Activated CD8-positive, alpha-beta T cell treated with anti-CD3 and anti-CD28 coated beads for 36 hours (primary cell): Measurements from ENCODE around the gene DCP1B. TPM values are rescaled to one million over a fixed set of nuclear protein-coding genes. Genes with fewer than 3 reads are reported as not detected.

Experiments
- ATAC-seq: fragments of 200-7000 bp; cut with Tn5 transposase; one replicate; pipeline ENCODE4 v1.10.0; 2021; ENCODE audit warnings: mild to moderate bottlenecking, moderate library complexity
- CTCF ChIA-PET: fragments of 350-600 bp; sonication (Branson Sonifier 250); formaldehyde crosslinking; loops from one replicate; lab custom pipeline; 2021; ENCODE audit warnings: antibody characterized with exemption; lab: Charles Lee
- POLR2A ChIA-PET: fragments of 350-600 bp; sonication (Branson Sonifier 250); formaldehyde crosslinking; loops from one replicate; lab custom pipeline; 2021; ENCODE audit warnings: antibody characterized with exemption; lab: Charles Lee
- DNase-seq: peaks from one replicate; pipeline ENCODE4 v3.0.0-alpha.2; 2020
- H3K27ac Mint-ChIP-seq: one replicate; pipeline ENCODE4 v1.8.0; 2021; ENCODE audit warnings: mild to moderate bottlenecking, mixed read lengths
- H3K27me3 Mint-ChIP-seq: one replicate; pipeline ENCODE4 v1.8.0; 2021; ENCODE audit warnings: mixed read lengths
- H3K36me3 Mint-ChIP-seq: one replicate; pipeline ENCODE4 v1.8.0; 2021; ENCODE audit warnings: low read depth, mixed read lengths
- H3K4me1 Mint-ChIP-seq: one replicate; pipeline ENCODE4 v1.8.0; 2021; ENCODE audit warnings: low read depth, mixed read lengths
- H3K4me3 Mint-ChIP-seq: one replicate; pipeline ENCODE4 v1.8.0; 2021; ENCODE audit warnings: mild to moderate bottlenecking, moderate library complexity, mixed read lengths
- H3K9me3 Mint-ChIP-seq: one replicate; pipeline ENCODE4 v1.8.0; 2021; ENCODE audit warnings: mixed read lengths
- CTCF ChIP-seq: fragments of 200-600 bp; IDR thresholded peaks from one replicate; pipeline ENCODE4 v1.8.0; 2022; ENCODE audit warnings: antibody characterized with exemption, mild to moderate bottlenecking
- intact Hi-C: fragments of 100-400 bp; cut with micrococcal nuclease; formaldehyde crosslinking; loops from one replicate; pipeline ENCODE4 v1.10.0; 2022
- total RNA-seq, 2 experiments: library from RNA; stranded (reverse); gene quantifications; one replicate each; pipeline ENCODE4 v1.2.3, GENCODE V29; 2021

Gene DCP1B
- total RNA-seq, 2 experiments from 2014 or later, result 14.2 to 15.7 TPM

- ATAC-seq (no peak), DNase-seq (no peak)
- Mint-ChIP-seq H3K27ac (no peak overlapping the region), H3K4me3 (no peak overlapping the region), H3K4me1 (no peaks in the 10 kb centered on the region), H3K27me3 (peaks cover 5% of the 10 kb centered on the region), H3K9me3 (no peaks in the 10 kb centered on the region), H3K36me3 (no peaks in the 10 kb centered on the region)
- CTCF ChIA-PET, result interaction anchor here (0.9 to 1.6 kb wide), 3 partner anchors 8 to 44 kb away, joined by 3 to 5 read pairs (median 3); no protein-coding TSS in a partner anchor
- POLR2A ChIA-PET, result no interaction called here
- no peak for TF ChIP-seq CTCF
- intact Hi-C loops, result no loop called here
Measured at GRCh38 chr12:2013527-2014223, 9.4 kb upstream of the DCP1B start.

- Mint-ChIP-seq H3K27ac (no peak overlapping the region), H3K36me3 (no peaks in the 10 kb centered on the region), H3K4me3 (no peak overlapping the region), H3K4me1 (no peaks in the 10 kb centered on the region), H3K9me3 (no peaks in the 10 kb centered on the region), H3K27me3 (peaks cover 3% of the 10 kb centered on the region)
- no peak for ATAC-seq
- TF ChIP-seq CTCF, result no peak
- intact Hi-C loops, result no loop called here
- DNase-seq, result no peak
- ChIA-PET POLR2A (no interaction called here), CTCF (interaction anchor here (0.9 to 1.6 kb wide), 4 partner anchors 8 to 45 kb away, joined by 3 to 5 read pairs (median 4); no protein-coding TSS in a partner anchor)
Measured at GRCh38 chr12:2013086-2013485, 8.8 kb upstream of the DCP1B start.

- no peaks in the 10 kb centered on the region for H3K36me3 Mint-ChIP-seq
- H3K9me3 Mint-ChIP-seq, result no peaks in the 10 kb centered on the region
- H3K4me3 Mint-ChIP-seq, result no peak overlapping the region
- CTCF ChIA-PET, result interaction anchor here (1.1 to 1.6 kb wide), 6 partner anchors 10 to 72 kb away, joined by 3 to 5 read pairs (median 4); no protein-coding TSS in a partner anchor
- peaks cover 3% of the 10 kb centered on the region for H3K27me3 Mint-ChIP-seq
- TF ChIP-seq CTCF, result no peak
- ATAC-seq (no peak), DNase-seq (no peak)
- H3K4me1 Mint-ChIP-seq, result no peaks in the 10 kb centered on the region
- no peak overlapping the region for H3K27ac Mint-ChIP-seq
- POLR2A ChIA-PET, result no interaction called here
- intact Hi-C loops, result no loop called here
Measured at GRCh38 chr12:2011643-2012607, 7.7 kb upstream of the DCP1B start.

GRCh38 chr12:2009623-2010022 is 5.4 kb upstream of the DCP1B start:
- DNase-seq, result no peak
- no peaks in the 10 kb centered on the region for H3K9me3 Mint-ChIP-seq
- H3K4me3 Mint-ChIP-seq, result no peak overlapping the region
- TF ChIP-seq CTCF, result no peak
- H3K27me3 Mint-ChIP-seq, result peaks cover 3% of the 10 kb centered on the region
- H3K36me3 Mint-ChIP-seq, result no peaks in the 10 kb centered on the region
- CTCF ChIA-PET, result interaction anchor here (1.4 kb wide), 1 partner anchor 70 kb away, joined by 4 read pairs; no protein-coding TSS in a partner anchor
- intact Hi-C loops, result no loop called here
- H3K4me1 Mint-ChIP-seq, result no peaks in the 10 kb centered on the region
- POLR2A ChIA-PET, result interaction anchor here (0.6 kb wide), 1 partner anchor 16 kb away, joined by 3 read pairs; no protein-coding TSS in a partner anchor
- peak; percentile 49 for ATAC-seq
- H3K27ac Mint-ChIP-seq, result no peak overlapping the region
